Stimulated activated CD4-positive, alpha-beta T cell treated with anti-CD3 and anti-CD28 coated beads, Interleukin-1b, Interleukin-23, amount 100 ng/mL, for 1 hour (primary cell): ENCODE data around the gene RPH3AL.
"Not testable (repeated sequence)": the region's sequence is repeated elsewhere in the genome, so short reads cannot be mapped to it uniquely, and the experiment has no call there.

ENCODE experiments used
- DNase-seq, 2 donors: peaks; one replicate each; pipeline ENCODE4 v3.0.0-alpha.2; 2020; ENCODE audit warnings: low read depth in 2 of 2

RPH3AL gene

DNA sequence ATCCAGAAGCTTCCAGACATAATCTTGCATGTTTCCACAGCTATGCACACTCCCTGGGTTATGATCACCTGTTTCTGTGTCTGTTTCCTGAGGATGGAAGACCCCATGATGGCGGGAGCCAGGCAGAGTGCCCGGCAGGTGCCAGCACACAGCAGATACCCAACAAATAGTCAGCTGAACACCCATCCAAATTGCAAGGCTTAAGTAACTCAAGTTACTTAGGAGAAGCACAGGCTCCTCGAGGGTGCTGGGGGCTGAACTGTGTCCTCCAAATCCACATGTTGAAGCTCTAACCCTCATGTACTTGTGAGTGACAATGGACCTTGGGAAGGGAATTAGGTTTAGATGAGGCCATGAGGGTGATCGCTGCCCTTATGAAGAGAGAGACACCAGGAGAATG lies 91.7 kb downstream of the RPH3AL start:
- no peak for DNase-seq

DNA sequence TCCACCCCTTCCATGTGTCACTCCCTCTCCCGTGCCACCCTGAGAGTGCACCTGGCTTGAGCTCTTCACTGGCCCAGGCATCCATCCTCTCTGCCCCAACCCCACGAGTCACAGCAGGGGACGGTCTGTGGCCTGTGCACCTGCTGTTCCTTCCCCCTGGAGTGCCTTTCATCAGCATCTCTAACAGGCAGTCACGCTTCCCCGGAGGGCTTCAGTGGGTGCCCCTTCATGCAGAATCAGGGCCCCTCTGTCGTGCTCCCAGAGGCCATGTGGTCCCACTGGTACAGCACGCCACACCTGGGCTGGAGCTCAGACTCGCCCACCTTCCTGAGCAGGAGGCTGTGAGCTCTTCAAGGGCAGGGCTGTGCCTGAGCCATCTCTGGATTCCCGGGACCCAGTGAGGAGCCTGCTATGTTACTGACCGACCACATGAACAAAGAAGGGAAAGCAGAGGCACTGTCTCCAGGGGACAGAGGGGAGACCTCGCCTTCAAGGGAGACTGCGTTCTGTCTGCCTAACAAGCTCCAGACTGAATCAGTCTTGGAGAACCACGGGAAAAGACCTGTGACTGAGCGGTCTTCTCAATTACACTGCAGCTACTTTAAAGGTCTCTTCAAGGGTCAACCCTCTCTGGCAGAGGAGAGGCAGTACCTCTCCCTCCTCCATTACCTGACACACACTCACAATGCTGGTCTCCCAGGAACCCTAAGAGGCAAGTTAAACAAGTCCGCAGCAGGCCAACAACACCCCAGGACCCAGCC lies 92.4 kb downstream of the RPH3AL start:
- no peak for DNase-seq

DNA sequence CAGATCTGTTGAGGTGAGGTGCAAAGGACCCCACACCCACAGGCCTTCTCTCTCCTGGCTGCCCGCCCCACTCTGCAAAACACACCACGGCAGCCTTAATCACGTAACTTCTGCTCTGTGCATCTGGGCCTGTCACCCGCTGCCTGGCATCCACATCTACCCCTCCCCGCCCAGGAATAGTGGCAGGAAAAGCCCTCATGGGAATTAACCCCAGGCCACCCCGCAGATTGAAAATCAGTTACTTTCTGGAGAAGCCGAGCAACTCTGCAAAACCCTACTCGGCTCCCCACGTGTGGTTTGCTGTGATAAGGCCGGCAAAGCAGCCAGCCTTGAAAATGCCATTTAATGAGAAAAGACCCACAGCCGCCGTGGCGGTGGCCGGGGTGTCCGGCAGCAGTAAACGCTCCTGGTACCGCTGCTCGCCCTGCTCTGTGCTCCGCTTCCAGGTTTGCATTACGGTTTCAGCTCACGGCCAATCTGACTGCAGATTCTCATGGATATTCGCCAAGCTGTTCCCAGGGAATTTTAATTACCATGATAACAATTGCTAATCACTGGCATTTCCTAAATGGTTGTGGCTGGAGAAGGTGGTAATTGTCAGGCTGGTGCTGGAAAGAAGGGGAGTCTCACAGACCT lies 93.1 kb downstream of the RPH3AL start:
- no peak for DNase-seq

DNA sequence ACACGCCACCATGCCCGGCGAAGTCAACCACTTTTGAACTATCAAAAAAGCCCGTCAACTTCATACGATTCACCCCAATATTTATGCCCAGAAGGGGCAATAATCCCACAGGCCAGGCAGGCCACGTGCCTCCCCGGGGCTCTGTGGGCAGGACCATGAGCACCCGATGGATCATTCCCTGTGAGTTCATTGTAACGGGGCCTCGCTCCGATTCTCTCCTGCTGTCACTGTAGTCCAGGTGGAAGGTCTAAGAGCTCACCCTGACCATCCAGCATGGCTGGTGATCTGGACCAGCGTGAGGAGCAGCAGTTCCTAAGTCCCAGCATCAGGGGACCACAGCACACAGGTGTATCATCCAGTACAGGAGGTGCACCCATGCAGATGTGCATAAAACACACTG lies 93.7 kb downstream of the RPH3AL start:
- no peak for DNase-seq

DNA sequence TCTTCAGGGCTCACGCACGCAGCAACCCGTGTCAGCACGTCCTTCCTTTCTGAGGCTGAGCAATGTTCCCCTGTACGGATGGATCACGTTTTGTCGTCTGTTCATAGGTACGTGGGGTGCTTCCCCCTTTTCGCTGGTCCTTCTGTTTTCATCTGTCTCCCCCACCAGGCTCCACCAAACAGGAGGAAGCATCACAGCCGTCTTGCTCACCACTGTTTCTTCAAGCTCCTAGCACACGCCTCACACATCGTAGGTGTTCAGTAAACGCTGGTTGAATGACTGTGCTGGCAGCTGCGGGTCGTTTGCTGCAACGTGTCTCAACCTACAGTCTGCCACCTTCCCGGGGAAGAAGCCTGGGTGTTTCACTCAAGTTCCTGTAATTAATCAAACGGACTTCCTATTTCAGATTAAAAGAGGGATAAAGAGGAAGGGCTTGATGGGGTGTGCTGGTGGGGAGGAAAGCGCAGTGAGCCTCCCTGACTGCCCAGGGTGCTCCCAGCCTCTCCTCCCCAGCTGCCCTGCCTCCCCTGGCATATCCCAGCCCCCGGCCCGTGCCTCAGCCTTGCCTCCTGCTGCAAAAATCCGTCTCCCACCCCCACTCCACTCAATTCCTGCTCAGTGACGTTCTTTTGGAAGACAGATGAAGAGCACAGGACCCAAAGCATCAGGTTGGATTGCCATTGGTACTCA lies 94.4 kb downstream of the RPH3AL start:
- DNase-seq, result no peak

DNA sequence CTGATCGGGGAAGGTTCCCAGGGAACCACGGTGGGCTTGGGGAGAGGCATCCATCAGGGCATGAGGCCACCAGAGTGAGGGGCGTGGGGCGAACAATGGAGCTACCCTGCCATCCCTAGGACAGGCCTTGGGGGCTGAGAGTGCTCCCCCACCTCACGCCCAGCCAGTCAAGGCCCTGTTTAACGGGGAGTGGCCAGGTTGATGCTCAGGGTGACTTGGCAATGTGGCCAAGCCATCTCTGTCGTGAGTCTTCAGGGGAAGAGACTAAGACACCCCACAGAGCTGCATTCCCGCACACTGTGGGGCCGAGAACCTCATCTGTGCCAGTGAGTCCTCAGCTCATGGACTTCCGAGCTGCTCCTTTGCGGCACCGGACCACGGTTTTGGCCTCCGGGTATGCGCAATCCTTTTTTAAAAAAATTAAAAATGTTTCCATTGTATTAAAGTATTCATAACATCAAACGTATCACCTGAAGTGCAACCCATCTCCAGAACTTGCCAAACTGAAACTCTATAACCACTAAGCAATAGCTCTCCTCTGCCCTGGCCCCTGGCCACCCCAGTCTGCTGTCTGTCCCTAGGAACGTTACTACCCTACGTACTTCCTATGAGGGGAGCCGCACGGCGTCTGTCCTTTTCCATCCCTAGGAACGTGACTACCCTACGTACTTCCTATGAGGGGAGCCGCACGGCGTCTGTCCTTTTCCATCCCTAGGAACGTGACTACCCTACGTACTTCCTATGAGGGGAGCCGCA lies 99.3 kb downstream of the RPH3AL start:
- no peak for DNase-seq

DNA sequence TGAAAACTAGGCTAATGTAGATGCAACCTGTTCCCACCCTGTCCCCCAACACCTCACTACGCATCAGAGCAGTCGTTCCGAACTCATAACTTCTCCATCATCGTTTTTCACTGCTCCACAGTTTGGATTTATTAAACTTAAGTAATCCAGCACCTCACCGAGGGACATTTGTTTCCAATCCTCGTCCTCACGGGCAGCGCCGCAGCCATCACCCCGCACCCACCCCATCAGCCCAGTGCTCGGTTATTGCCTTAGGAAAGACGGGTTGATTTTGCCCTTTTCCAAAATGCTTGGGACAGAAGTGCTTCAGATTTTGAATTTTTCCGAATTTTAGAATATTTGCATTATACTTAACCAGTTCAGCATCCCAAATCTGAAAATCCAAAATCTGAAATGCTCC lies 100.2 kb downstream of the RPH3AL start:
- no peak for DNase-seq

DNA sequence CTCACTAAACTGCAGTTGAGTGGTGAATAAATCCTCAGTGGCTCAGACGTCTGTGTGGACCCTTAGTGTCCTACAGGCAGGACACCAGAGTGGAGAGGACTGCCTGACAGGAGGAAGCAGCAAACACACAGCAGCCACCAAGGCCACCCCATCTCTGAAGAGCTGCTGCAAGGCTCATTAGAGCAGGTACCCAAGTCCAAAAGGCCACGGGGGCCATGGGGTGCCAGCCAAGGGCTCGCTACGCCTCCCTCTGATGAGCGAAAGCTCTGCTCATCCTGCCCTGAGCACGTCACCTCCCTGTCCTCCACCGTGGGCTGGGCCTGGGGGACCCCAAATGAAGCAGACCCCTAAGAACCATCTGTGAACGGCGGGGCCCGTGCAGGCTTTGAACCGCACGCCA lies 101.1 kb downstream of the RPH3AL start:
- DNase-seq, result no peak

DNA sequence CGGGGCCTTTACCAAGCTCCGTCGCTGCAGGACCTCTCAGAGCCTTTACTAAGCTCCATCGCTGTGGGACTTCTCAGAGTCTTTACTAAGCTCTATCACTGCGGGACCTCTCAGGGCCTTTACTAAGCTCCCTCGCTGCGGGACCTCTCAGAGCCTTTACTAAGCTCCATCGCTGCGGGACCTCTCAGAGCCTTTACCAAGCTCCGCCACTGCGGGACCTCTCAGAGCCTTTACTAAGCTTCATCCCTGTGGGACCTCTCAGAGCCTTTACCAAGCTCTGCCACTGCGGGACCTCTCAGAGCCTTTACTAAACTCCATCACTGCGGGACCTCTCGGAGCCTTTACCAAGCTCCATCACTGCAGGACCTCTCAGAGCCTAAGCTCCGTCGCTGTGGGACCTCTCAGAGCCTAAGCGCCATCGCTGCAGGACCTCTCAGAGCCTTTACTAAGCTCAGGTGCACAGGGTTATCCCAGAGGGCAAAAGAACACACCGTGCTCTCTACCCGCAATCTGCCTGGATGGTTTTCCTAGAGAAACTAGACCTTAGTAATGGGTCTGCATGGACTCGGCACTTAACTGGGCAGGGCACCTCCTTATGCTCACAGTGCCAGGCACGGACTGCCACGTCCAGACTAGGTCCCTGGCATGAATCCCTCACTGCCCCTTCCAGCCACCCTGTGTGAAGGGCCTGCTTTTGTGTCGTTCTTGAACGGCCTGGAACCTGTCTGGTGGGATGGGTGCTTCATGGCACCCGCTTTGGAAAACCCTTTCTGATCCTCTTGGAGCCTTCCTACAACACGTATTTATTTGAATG lies 101.9 kb downstream of the RPH3AL start:
- no peak for DNase-seq

DNA sequence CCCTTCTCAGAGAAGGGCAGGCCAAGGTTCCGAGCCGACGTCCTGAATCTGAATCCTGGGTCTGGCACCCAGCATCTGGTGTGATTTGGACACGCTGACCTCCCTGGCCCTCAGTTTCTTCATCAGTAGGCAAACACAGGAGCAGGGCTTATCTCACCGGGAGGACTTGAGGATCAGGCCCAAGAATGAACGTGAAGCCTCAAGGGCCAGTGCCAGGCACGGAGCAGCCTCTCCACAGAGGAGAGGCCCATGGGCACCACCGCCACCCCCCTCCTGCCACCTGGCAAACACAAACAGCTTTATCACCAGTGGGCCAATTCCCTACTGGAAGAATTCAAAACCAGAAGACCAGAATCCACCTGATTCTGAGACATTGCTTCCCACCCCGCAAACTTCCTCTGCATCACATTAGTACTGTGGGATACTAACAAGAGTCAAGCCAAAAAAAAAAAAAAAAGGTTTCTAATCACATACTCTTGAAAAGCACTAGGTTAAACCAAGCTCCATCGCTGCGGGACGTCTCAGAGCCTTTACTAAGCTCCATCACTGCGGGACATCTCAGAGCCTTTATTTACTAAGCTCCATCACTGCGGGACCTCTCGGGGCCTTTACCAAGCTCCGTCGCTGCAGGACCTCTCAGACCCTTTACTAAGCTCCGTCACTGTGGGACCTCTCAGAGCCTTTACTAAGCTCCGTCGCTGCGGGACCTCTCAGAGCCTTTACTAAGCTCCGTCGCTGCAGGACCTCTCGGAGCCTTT lies 103.2 kb downstream of the RPH3AL start:
- DNase-seq, result no peak

DNA sequence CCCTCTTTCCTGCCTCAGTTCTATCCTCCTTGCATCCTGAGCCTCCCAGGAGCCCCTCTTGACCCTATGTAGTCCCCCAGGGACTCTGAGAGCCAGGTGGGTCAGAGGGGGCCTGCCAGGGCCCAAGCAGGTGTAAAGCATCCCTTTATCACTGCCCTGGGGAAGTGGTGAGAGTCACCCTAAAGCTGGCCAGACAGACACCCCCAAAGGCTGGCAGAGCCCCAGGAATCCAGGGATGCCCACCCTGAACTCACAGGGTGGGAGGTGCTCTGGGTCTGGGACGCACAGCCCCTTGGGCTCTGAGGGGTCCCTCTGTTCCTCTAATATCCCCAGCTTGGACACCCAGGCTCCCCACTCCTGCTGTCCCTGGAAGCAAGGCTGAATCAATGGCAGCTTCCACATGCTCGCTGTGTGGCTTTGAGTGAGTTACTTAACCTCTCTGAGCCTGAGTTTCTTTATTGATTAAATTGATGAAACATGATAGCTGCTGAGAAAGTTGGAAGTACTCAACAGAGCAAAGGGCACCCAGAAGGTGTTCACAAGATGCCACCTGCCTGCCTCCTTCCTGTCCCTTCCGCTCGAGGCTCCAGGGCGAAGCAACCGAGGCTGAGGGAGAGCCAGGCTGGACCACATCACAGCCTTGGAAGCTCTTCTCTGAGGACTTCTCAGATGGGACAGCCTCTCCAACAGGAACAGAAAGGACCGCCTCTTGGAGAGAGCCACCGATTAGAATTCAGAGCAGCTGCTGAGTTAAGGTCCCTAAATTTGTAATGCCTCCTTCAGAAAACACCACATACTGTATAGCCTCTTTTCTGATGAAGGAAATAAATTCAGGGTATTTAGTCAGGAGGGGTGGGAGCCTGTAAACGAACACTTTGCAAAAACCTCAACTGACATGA lies 104.0 kb downstream of the RPH3AL start:
- no peak for DNase-seq

DNA sequence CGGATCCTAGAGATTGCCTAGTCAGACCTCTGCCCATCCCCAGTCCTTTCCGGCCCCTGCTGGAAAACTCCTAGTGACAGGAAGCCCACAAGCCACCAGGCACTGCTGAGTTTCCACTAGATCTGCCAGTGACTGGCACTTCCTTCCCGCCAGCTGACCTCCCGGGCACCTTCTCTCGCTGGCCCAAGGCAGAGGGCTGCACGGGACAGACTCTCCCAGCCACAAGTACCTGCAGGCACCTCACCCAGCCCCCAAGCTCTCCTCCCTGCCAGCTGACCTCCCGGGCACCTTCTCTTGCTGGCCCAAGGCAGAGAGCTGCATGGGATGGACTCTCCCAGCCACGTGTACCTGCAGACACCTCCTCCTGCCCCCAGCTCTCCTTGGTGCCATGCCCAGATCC lies 104.8 kb downstream of the RPH3AL start:
- DNase-seq, result no peak

DNA sequence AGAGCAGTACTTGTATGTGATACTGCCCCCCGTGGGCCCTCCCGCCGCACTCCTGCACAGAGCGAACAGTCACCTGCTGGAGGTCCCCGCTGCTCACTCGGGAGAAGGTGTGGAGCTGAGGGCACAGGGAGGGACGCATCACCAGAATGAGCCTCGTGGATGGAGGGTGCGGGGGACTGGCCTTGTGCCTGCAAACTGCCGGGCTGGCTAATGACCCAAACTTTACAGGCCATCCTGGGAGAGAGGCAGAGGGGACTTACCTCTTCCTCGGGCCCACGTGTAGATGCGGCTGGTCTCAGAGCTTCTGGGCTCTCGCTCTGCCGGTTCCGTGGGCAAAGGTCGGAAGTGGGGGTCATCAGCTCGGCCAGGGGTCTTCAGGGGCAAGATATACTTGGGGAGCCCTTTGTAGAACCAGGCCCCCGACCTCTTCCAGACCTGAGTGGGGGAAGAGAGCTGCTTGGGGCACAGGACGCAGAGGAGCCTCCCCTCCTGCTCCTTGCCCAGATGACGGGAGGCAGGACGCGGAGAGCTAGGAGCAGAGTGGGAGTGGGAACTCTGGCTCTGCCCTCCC lies 105.7 kb downstream of the RPH3AL start:
- DNase-seq, result no peak

DNA sequence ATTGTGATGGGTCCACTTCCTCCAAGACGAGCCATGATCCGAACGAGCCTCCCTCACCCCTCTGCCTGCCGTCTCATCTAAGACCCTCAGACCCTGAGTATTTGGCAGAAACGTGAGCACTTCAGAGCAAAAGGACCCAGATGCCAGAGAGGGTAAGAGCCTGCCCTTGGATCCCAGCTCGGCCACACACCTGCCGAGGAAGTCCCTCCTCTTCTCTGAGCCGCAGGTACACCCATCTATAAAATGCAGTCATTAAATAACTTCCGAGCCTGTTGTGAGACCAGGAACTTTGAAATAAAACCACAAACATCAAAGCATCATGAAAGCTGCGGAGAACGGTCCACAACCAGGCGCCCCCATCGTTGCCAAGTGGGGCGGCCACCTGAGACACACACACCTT lies 106.4 kb downstream of the RPH3AL start:
- DNase-seq, result no peak

DNA sequence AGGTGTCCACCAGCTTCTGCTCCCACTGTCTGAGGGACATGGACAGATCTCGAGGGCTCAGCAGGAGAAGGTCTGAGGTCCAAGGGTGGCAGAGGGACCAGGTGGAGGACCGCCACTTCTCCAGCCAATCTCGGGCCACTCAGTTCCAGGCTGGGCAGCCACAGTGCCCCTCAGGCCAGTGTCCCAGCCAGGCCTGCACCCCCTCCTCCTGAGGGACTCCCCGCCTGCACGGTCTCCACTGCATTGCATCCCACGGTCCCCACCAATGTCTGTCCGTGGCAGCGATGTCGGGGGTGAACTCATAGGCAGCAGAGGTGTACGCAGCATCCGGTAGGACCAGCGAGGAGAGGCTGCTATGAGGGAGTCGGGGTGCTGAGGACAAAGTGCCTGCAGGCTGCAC lies 107.0 kb downstream of the RPH3AL start:
- DNase-seq, result no peak

DNA sequence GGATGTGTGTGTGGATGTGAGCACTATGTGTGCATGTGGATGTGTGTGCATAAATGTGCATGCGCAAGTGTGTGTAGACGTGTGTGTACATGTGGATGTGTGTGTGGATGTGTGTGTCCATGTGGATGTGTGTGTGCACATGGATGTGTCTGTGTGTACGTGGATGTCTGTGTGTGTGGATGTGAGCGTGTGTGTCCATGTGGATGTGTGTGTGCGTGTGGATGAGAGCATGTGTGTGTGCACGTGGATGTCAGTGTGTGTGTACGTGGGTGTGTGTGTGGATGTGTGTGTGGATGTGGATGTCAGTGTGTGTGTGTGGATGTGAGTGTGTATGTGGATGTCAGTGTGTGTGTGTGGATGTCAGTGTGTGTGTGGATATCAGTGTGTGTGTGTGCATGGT lies 107.6 kb downstream of the RPH3AL start:
- no peak for DNase-seq

DNA sequence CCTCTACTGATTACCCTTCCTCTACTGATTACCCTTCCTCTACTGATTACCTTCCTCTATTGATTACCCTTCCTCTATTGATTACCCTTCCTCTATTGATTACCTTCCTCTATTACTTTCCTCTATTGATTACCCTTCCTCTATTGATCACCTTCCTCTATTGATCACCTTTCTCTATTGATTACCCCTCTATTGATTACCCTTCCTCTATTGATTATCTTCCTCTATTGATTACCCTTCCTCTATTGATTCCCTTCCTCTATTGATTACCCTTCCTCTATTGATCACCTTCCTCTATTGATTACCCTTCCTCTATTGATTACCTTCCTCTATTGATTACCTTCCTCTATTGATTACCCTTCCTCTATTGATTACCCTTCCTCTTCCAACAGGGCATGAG lies 108.7 kb downstream of the RPH3AL start:
- not testable (repeated sequence) for DNase-seq

DNA sequence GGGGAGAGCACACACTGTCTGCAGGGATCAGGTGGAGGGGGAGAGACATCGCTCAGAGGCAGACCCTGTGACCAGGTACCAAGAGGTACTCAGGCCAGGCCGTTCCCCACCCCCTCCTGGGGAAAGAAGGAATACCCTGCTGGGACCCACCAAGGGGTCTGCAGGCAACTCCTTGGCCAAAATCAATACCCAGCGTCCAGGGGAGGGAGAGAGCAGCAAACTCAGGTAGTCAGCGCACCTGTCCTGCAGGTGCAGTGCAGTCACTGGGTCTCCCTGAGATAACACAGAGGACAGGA lies 113.7 kb downstream of the RPH3AL start:
- DNase-seq, result no peak
